ENCODE measurements around the gene FKBP5. TPM values are rescaled to one million over a fixed set of nuclear protein-coding genes. Genes with fewer than 3 reads are reported as not detected.

FKBP5 gene
- total RNA-seq, 1 experiment from 2014 or later = 33.9 TPM

DNA sequence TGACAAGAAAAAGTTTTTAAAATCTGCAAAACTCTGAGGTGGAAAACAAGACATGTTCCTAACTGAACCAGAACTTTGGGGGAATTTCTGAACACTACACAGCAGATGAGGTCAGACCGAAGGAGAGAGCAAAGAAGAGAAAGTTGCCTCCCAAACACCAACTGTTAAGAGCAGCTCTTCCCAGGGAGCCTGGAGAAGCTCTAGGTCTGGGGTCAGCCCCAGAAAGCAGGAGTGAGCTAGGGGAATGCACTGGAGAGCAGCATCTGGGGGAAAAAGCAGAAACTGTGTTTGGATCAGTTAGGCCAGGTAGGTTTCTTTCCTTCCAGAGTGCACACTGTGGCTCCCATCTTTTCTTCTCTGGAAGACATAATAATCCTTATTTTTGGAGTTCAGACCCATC, 41.3 kb downstream of the FKBP5 start:
- no peak overlapping the region for H2BK12ac ChIP-seq (ENCODE audit: insufficient read length, low read depth, low read length)
- H3K4me2 ChIP-seq (ENCODE audit: insufficient read depth, insufficient read length, low read length) = no peak overlapping the region
- H4K8ac ChIP-seq (replicated peaks; ENCODE audit: insufficient read length, low read depth, low read length) = no peak overlapping the region
- H3K27ac ChIP-seq (ENCODE audit: insufficient read length, low read depth, low read length) = no peak overlapping the region
- no peak for DNase-seq
- H3K9me3 ChIP-seq (ENCODE audit: control insufficient read depth, low read depth, low read length) = no peaks in the 10 kb centered on the region
- no peak overlapping the region for H2AK5ac ChIP-seq (ENCODE audit: insufficient read length, low read length)
- H3K79me2 ChIP-seq (ENCODE audit: insufficient read depth, low read length) = no peaks in the 10 kb centered on the region
- H3K27ac Mint-ChIP-seq = peak overlapping the region; percentile 15 to 75 (median 16); a peak in 4 of 7 replicates
- H3K27me3 ChIP-seq (ENCODE audit: insufficient read depth, low read length) = no peaks in the 10 kb centered on the region
- H4K5ac ChIP-seq (ENCODE audit: insufficient read length, low read depth, low read length) = no peak overlapping the region
- no peak overlapping the region for H3K23ac ChIP-seq (ENCODE audit: insufficient read length, low read depth, low read length)
- peaks cover 3% of the 10 kb centered on the region for H3K4me1 ChIP-seq (ENCODE audit: insufficient read depth, low read length)
- H4K20me1 ChIP-seq (ENCODE audit: control insufficient read depth, insufficient read depth, insufficient read length) = no peaks in the 10 kb centered on the region
- no peak overlapping the region for H3K9ac ChIP-seq (ENCODE audit: extremely low read depth, insufficient read length, low read length)
- H3K4me1 Mint-ChIP-seq = peaks cover 31 to 38% of the 10 kb centered on the region in 2 experiments
- no peak overlapping the region for H3K14ac ChIP-seq (ENCODE audit: insufficient read depth, low read length)
- H3K27me3 Mint-ChIP-seq (ENCODE audit: low read depth) = no peaks in the 10 kb centered on the region
- no peak overlapping the region for H2AFZ ChIP-seq (ENCODE audit: low read length)
- peaks cover 0 to 3% (median 0%) of the 10 kb centered on the region in 3 experiments; a peak in 1 of 7 replicates for H3K36me3 Mint-ChIP-seq (ENCODE audit: insufficient read depth in 1 of 3, low read depth in 3 of 3)
- H2BK5ac ChIP-seq (ENCODE audit: insufficient read length, low read length) = no peak overlapping the region
- H3T11ph ChIP-seq (ENCODE audit: low read length) = no peak overlapping the region
- no peak overlapping the region for H2BK15ac ChIP-seq (ENCODE audit: low read depth, low read length)
- no peaks in the 10 kb centered on the region for H3K9me3 Mint-ChIP-seq
- H3K79me1 ChIP-seq (ENCODE audit: insufficient read depth, low read depth, low read length, poor library complexity, severe bottlenecking) = no peaks in the 10 kb centered on the region
- H3K4me3 Mint-ChIP-seq = no peak overlapping the region
- H3K4ac ChIP-seq (ENCODE audit: low read depth, low read length) = no peak overlapping the region
- no peak overlapping the region for H3K56ac ChIP-seq (ENCODE audit: insufficient read length, low read depth, low read length)
- H4K91ac ChIP-seq (ENCODE audit: insufficient read length, low read depth, low read length) = no peak overlapping the region
- no peak overlapping the region for H2BK20ac ChIP-seq (ENCODE audit: low read depth, low read length, poor library complexity, severe bottlenecking)
- H3K23me2 ChIP-seq (ENCODE audit: insufficient read length, low read depth, low read length, poor library complexity, severe bottlenecking) = no peaks in the 10 kb centered on the region
- no peak overlapping the region for H3K18ac ChIP-seq (ENCODE audit: insufficient read length, low read depth, low read length)
- WGBS (ENCODE audit: extremely low coverage, insufficient read length, low lambda C conversion rate) = no CpG with 5 or more reads among the region's 1 CpG
- TF ChIP-seq, protein P1, sequence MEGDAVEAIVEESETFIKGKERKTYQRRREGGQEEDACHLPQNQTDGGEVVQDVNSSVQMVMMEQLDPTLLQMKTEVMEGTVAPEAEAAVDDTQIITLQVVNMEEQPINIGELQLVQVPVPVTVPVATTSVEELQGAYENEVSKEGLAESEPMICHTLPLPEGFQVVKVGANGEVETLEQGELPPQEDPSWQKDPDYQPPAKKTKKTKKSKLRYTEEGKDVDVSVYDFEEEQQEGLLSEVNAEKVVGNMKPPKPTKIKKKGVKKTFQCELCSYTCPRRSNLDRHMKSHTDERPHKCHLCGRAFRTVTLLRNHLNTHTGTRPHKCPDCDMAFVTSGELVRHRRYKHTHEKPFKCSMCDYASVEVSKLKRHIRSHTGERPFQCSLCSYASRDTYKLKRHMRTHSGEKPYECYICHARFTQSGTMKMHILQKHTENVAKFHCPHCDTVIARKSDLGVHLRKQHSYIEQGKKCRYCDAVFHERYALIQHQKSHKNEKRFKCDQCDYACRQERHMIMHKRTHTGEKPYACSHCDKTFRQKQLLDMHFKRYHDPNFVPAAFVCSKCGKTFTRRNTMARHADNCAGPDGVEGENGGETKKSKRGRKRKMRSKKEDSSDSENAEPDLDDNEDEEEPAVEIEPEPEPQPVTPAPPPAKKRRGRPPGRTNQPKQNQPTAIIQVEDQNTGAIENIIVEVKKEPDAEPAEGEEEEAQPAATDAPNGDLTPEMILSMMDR (conservative IDR thresholded peaks at IDR 0.05) = no peak
- no peak overlapping the region for H2BK120ac ChIP-seq (ENCODE audit: low read depth, low read length, poor library complexity, severe bottlenecking)
